Measurements from ENCODE around the gene PTPRB.

Gene PTPRB

DNA sequence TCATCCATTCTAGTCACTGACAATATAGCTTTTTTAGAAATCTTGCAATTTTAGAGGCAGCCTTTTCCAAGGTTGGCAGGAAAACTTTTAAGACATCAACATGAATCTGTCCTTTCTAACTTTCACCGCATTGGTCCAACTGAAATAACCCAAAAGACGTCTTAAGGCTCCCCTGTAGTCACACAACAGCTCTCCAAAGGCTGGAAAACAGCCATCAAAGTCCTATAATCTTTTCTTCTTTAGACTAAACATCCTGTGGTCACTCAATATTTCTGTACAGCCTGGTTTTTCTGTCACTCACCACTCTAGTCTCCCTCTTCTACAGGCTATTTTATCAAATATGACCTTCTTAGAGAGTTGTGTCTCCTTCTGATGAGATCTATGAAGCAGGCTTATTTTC is 4.5 kb upstream of the PTPRB start:
- no peak for DNase-seq

DNA sequence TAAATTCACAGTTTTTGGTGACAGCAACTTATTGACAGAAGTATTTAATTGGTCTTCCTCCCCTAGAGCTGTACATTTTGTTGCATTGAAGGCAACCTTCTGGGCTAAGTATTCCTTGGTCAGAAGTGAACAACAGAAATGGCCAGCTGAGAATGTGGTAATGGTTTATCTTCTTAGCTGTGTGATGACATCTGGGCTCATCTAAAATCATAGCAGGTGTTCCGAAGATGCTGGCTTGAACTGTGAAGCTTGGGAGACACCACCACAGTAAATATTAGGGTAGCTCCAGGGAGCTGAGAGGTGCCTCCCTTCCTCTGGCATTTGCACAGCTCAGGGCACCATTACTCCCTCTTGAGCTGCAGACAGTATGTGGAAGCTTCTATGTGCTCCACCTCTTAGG is 3.7 kb upstream of the PTPRB start:
- no peak for DNase-seq

DNA sequence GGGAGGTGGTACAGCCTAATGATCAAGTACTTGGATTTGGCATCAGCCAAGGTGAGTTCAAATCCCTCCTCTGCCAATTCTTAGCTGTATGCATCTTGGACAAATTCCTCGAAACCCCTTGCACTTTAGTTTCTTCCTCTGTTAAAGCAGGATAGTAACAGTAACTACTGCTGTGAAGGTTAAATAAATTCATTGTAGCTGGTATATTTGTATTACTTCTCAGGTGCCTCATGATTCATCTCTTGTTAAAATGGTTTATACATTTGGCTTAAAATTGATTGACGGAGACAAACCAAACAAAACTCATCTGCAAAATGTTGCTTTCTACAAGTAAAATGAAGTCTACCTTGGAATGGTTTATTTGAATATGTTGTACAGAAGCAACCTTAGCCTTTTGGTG is 2.3 kb upstream of the PTPRB start:
- no peak for DNase-seq

DNA sequence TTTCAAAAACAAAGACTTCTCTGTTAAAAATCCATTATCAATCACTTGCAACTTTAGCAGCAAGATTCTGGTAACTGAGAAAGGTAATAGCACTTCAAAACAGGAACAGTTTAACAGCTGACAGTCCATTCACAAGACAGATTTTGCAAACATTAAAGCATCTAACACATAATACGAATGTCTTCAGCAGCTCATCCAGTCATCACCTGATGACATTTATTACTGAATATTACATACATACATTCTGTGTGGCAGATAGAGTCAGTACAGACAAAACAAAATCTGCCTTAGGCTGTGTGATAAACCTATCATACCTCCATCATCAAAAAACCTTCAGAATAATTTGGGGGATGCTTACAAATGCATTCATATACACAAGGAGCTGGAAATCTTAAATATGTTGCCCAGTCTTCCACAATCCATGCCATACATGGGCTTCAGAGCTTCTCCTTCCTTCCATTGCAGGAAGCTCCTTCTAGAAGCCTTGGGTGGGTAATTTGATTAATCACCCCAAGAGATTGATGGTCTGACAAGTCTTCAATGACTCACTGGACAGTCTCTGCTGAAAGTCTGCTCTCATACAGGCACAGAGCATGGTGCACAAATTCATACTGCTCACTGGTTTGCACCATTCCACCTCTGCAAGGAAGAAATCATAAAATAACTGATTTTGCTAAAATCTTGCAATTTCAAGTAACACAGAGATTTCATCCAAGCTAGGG is 1.6 kb upstream of the PTPRB start:
- DNase-seq = no peak

DNA sequence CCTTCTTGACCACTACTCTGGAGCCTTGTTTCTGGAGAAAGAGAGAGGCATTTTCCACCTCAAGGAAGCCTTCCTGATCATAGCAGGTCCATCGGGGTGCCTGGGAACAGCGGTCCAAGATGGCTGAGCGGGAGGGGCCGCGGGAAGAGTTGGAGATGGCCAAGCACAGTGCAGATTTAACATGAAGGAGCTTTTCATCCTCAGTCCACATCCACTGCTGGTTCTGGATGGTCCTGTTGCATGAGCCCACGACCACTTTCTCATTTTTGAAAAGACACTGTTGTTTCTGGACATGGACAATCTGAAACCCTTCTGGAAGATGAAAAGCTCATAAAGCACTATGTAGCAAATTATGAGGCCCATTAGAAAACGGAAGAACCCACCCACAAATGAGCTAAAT is 1.5 kb downstream of the PTPRB start:
- DNase-seq = no peak

DNA sequence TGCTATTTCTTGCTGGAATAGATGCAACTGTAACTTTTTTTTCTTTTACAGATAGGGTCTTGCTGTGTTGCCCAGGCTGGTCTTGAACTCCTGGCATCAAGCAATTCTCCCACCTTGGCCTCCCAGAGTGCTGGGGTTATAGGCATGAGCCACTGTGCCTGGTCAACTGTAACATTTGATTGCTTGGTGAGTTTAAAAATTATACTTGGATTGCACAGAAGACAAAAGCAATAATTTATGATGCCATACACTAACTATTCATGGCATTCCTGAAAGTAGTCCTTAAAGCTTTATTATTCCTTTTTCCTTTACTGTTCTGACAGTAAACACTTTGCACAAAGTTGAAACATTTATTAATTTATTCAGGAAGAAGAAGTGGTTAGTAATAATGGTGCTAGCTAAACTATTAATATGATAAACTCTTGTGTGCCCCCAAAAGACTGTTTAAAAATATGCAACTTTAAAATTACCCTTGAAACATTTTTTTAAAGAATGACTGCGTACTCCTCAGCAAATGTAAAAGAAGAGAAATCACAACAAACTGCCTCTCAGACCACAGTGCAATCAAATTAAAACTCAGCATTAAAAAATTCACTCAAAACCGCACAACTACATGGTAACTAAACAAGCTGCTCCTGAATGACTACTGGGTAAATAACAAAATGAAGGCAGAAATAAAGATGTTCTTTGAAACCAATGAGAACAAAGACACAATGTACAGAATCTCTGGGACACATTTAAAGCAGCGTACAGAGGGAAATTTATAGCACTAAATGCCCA is 8.3 kb downstream of the PTPRB start:
- no peak for DNase-seq

DNA sequence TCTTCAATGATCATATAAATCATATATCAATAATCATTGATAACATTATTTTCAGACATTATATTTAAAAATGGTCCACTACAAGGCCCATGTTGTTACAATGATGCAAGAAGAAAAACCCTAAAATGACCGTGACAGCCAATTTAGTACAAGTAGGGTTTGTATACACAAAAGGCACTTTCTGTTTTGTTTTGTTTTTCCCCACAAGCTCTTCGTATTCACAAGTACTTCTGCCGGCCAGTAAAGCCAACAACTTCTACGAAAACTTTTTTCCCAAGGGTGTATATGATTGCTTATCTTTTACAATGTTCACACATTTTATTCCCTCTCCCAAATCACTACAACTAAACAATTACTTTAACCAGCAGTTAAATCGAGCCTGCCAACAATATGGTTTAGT is 9.6 kb downstream of the PTPRB start:
- DNase-seq = no peak

DNA sequence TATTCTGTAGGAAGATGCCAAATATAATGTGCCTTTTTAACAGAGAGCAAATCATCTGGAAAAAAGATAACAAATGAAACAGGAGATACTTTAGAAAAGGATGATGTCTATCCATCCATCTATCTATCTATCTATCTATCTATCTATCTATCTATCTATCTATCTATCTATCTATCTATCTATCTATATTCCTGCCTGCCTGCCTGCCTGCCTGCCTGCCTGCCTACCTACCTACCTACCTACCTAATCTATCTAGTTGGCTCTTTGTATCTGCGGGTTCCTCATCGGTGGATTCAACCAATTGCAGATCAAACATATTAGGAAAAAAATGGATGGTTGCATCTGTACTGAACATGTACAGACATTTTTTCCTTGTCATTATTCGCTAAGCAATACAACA is 11.0 kb downstream of the PTPRB start:
- no peak for DNase-seq

DNA sequence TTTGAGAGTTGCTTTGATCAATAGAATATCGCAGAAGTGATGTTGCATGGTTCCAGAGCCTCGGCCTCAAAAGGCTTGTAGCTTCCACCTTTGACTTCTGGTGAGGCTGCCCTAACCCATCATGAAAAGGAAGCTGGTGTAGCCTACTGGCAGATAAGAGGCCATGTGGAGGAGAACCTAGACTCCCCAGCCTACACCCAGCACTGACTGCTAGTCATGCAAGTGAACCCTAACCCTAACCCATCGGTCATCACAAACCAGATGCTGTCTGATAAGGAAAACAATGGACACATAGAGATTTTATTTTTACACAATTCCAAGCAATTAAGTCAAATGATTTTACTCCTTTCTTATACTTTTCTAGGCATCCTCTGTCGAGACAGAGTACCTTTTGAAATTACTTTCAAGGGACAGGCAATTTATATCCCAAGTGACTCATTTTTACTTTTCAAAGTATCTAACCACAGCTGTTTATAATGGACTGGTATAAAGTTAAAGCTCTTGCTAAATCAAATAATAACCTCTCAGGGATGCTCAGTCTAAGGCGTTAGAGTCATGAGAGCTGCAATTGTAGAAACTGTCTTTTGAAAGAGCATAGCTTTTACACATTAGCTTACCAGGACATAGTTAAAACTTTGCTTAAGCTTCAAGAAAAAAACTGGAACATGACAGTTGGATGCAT is 17.6 kb downstream of the PTPRB start:
- no peak for DNase-seq

DNA sequence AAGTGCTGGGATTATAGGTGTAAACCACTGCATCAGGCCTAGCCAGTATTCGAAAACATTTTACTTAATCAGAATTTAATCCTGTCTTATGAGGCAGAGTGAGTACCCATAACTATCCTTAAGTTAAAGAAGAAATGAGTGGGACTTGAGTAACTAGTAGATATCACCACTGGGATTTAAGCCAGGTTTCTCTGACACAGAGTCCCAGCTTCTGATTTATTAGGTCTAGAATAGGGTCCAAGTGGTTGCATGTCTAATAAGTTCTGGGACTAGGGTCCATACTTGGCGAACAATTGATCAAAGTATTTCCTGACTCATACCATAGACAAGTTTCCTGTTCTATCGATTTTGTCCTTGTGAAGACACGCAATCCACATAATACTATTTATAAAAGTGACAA is 18.9 kb downstream of the PTPRB start:
- DNase-seq = no peak

DNA sequence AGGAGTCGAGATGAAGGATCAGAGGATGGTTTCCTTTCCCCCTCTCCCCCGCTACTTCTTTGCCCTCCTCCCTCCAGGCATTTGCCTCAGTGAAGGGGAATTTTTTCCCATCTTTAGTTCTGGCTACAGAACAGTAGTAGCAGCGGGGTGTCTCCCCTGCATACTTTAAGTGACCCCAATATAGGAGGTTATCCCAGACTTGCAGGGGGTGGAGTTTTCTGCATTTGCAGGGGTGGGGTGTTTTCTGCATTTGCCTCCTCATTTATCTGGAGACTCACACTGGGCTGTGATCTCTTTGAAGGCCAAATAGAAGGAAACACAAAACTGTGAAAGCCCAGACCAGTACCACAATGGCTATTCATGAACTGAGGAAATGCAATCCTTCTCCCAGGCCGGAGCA is 19.8 kb downstream of the PTPRB start:
- no peak for DNase-seq

DNA sequence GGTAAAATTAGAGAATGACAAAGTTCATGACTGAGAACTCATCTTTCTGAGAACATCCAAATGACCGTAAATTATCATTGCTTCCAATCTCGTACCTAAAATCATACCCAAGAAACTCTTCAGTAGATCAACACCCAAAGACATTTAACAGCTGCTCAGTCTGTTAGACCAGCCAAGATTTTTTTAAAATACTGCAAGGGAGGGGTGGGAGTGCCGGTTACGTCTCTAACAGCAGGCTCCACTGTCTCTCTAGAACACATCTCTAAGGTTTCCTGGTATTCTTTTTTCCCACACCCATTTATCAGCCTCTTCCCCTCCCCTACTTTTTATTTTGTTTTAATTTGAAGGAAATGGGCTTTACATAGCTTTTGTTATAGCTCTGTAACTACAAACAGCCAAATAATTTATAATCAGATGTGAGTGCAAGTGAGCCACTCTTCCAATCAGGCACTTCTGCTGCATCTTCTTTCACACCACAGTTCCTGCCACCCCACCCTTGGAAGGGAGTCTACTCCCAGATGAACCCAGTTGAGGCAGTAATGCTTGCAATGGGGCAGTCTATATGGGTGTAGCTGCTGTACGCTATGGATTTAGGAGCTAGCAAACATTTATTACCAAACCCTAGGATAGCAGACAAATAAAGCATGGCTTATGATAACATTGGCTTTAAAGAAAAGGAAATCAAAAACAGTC is 21.9 kb downstream of the PTPRB start:
- DNase-seq = no peak

DNA sequence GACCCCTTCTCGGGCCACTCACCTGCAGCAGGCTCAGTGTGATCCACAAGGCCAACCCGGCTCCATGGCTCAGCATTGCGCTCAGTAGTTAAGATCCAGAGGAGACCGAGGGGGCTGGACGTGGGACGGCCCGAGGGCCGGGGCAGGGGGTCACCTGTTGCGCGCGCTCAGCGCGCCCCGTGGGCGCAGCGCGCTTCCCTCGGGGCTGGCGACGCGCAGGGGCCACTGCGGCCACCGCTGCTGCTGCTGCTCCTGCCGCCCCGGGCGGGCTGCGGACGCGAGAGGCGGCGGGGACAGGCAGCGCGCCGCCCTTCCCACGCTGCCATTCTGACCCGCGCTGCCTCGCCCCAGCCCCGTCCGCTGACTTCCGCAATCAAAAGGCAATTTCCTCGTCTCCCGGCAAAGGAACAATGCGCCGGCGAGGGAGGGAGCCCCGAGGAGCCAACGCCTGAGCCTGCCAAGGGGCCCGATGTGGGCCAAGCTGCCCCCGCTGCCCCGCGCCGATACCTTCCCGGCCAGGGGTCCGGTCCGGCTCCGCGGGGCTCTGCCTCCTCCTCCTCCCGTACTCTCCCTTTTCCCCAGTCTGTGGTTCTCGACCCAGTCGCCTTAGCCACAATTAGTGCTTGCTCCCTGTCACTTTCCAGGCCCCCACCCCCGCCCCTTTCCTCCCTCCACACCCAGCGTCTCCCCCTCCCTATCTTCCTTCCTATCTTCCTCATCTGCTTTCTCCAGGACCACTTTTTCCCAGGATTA is 27.3 kb downstream of the PTPRB start:
- no peak for DNase-seq

DNA sequence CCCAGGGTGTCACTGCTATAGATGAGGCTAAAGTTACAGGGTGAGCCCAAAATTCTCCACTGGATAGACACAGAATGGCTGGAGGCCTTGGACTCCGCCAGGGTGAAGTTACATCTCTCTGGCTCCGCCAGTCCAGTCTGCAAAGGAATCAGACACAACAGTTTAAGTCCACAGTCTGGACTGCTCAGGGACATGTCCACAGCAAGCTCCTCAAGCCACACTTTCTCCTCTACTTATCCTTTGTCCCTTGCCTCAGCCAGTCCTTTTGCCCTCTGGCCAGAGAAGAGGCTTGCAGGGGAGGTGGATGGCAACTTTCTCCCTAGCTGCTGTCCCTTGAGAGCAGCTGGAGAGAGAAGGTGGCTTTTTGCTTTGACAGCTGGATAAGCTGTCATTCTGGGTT is 28.0 kb downstream of the PTPRB start:
- DNase-seq = no peak

DNA sequence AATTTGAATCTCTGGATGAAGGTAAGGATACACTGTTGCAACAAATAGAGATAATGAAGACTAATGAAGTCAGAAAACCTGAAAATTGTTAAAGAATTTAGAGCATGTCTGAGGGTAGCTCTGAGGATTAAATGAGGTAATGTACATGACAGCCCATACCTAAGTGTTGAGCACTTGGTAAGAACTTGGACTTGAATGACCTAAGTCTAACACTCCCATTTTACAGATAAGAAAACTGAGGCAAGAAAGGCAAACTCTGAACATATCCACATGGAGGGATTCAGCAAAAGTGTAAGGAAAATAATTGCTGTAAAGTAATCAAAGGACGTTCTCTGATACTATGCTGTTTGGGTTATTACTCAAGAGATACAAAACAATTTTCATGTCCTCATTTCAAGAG is 29.0 kb downstream of the PTPRB start:
- no peak for DNase-seq

DNA sequence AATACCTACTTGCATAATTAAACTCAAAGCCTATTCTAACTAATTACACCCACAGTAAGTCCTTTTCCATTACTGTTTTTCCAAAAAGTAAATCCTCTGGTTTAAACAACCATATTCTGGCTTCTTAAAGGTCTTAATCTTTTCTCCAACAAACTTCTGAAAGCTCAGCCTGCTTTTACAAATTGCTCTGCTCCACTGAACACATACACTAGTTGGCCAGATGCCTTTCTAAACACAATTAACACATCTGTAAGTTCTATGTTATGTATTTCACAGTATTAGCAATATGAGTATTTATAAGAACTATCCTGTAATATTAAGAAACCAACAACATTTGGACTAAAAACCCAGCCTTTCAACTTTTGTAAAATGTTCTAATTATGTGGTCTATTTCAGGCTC is 30.1 kb downstream of the PTPRB start:
- no peak for DNase-seq

DNA sequence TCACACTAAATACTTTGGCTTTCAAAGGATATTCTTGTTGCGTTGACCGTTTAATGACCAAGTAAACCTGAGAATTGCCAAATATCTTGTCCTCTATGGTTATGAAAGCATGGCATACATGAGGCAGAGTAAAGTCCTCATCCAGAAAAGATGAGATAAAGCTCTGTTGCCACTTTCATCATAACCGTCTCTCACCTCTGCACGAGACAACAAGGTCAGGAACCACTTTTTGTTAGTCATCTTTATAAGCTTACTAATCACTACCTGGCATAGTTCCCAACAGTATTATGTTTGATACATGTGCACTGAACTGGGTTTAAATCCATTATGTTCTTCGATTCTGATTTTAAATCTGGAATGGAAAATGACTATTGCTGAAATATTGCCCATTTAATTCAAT is 31.3 kb downstream of the PTPRB start:
- DNase-seq = no peak

DNA sequence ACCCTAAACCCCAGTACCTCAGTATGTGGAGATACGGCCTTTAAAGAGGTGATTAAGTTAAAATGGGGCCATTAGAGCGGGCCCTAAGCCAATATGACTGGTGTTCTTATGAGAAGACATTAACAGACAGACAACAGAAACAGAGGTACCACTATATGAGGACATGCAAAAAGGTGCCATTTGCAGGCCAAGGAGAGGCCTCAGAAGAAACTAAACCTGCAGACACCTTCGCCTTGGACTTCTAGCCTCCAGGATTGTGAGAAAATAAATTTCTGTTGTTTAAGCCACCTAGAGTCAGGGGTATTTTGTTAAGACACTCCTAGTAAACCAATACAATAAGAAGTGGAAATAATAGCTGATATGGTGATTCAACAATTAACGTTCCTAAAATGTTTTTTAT is 32.6 kb downstream of the PTPRB start:
- no peak for DNase-seq

DNA sequence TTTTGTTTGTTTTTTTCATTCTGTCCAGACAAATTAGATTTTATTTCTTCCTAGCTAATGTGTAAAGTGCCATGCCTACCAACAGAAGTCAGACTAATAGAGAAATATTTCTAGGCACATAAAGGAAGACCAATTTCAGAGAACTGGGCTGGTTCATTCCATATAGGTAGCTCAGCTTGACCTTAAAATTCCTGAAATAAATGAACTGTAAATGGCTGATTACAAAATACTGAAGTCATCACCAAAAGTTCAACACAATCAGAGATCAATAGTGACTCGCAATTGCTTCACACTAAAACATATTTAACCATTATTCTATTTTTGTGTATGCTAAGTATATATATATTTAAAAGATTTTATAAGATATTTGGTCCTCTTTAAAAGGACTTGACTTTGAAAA is 34.2 kb downstream of the PTPRB start:
- DNase-seq = no peak

DNA sequence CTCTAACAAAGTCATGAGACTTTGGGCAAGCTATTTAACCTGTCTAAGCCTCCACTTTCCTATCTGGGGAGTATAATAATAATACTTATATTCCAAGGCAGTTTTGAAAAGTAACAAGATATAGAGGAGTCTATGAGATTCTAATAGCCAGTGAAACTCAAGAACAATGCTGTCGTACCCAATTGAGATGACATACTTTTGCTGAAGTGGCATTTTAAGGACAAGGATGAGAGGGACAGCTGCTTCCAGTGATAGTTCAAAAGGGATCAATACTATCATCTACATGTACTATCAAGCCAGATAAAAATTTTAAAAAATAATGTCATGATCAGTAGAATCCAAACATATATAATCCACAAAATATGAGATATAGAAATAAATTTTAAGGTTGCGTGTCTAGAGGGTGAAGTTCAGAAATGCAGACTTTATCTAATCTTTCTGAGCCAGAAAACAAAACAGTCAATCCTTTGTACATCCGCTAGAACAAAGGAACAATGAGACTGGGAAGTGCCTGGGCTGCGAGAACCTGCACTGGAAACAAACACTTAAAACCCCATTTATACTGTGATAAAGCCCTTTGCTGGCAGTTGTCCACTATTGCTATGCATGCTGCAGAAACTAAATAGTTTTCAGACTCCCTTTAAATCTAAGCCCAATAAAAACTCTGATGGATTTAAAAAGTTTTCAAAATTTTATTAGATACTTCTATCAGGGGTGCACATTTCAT is 38.6 kb downstream of the PTPRB start:
- no peak for DNase-seq

DNA sequence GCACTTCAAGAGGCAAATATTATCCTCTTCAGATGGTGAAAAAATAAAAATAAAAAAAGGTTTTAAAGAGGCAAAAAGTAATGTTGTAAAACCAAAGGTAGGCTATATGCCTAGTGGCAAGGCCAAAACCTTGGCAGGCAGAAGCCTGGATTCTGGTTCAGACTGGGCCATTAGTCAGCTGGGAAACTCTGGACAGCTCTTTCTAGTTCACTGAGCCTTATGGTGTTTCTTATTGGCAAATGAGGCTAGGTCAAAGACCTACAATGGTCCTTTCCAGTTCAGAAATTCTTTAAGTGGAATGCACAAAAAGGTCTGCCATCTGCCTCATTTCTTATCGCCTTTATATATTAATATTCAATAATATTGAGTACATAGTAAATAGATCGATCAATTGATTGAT is 44.6 kb downstream of the PTPRB start:
- DNase-seq = no peak

DNA sequence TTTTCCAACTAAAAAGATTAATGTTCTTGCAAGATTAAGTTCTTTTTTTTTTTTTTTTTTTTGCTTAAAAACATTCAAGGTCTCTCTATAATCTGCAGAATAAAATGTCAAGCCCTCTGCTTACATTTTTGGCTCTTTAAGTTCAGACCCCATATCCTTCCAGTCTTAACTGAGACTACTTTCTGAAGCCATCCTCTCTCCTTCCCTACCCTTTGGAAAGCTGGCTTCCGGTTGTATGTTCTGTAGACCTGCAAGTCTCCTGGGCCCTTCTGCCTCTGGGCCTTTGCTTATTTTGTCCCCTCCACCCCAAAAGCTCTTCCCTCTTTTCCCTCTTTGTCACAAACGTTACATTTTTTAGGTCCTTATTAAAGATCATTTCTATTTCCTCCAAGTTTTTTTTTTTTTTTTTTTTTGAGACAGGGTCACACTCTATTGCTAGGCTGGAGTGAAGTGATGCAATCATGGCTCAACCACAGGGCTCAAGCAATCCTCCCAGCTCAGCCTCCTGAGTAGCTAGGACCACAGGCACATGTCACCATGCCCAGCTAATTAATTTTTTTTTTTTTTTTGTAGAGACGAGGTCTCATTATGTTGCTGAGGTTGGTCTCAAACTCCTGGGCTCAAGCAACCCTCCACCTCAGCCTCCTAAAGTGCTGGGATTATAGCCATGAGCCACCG is 46.5 kb downstream of the PTPRB start:
- no peak for DNase-seq
